DND-41 (cell line): ENCODE data around the gene LAMTOR2.

ENCODE experiments used
- EZH2 ChIP-seq: IDR thresholded peaks from 3 replicates; pipeline ENCODE4 v1.6.1; 2012; ENCODE audit warnings: borderline replicate concordance, low read depth, mild to moderate bottlenecking, moderate library complexity, low read length, inconsistent platforms; ENCODE audit not compliant: severe bottlenecking
- TF ChIP-seq, protein P1 (sequence below): IDR thresholded peaks from 2 replicates; pipeline ENCODE4 v1.5.1; 2012; ENCODE audit warnings: borderline replicate concordance, low read length, moderate library complexity, mild to moderate bottlenecking; ENCODE audit not compliant: poor library complexity, severe bottlenecking; ENCODE audit errors: extremely low read depth

DNA sequence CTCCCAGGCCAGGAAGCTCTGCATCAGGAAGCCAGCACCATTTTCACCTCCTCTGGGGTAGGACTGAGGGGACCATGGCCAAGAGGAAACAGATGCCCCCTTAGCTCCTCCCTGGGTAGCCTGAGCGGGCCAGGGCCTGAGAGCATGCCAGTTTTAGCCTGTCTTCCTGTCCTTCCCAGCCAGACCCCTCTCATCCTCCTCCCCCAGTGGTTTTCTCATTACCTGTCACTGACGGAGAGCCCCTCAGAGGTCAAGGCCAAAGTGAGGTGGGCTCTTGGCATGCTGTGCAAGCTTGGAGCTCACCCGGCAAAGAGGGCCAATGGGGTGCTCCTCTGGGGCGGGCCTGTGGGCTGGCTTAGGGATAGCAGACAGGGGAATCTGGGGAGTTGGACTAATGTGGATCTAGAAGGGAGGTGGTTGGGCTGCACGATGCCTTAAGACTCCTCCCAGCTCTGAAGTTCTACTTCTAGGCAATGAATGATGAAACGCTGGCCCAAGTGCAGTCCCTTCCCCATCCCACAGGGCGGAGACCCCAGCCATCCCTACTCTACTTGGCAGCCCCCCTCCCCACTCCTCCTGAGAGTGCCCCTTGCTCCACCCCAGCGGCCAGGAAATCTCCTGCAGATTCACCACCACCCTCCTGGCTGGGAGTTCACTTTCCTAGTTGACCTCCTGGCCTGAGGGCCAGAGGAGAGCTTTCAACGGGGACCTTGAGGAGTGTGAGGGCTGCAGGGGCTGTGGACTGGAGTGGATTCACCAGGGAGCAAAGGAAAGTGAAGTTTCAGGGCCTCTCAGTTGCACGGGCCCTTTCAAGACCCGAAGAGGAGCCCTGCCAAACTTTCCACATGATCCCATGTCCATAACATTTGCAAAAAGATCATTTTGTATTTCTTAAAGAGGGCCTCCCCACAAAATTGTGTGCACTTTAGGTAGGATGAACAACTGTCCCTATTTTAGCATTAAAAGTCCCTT is 50.6 kb downstream of the LAMTOR2 start:
- TF ChIP-seq, protein P1, sequence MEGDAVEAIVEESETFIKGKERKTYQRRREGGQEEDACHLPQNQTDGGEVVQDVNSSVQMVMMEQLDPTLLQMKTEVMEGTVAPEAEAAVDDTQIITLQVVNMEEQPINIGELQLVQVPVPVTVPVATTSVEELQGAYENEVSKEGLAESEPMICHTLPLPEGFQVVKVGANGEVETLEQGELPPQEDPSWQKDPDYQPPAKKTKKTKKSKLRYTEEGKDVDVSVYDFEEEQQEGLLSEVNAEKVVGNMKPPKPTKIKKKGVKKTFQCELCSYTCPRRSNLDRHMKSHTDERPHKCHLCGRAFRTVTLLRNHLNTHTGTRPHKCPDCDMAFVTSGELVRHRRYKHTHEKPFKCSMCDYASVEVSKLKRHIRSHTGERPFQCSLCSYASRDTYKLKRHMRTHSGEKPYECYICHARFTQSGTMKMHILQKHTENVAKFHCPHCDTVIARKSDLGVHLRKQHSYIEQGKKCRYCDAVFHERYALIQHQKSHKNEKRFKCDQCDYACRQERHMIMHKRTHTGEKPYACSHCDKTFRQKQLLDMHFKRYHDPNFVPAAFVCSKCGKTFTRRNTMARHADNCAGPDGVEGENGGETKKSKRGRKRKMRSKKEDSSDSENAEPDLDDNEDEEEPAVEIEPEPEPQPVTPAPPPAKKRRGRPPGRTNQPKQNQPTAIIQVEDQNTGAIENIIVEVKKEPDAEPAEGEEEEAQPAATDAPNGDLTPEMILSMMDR, result no peak
- no peak for TF ChIP-seq EZH2
